GM23338 (cell line): Measurements from ENCODE around the gene CHCHD10.

ENCODE experiments used
- CREB1 ChIP-seq: fragments of 250-450 bp; sonication (Bioruptor Pico); IDR thresholded peaks from 2 replicates; pipeline ENCODE4 v1.5.0; 2020; ENCODE audit warnings: low read depth, mild to moderate bottlenecking, moderate library complexity
- EZH2 ChIP-seq: fragments of 200-600 bp; sonication (generic); IDR thresholded peaks from one replicate; pipeline ENCODE4 v1.8.0; 2017; ENCODE audit warnings: antibody characterized with exemption, mild to moderate bottlenecking, low read depth; ENCODE audit not compliant: unreplicated experiment
- EZH2phosphoT487 ChIP-seq: fragments of 200-600 bp; sonication (generic); IDR thresholded peaks from one replicate; pipeline ENCODE4 v1.8.1; 2018; ENCODE audit warnings: antibody characterized with exemption; ENCODE audit not compliant: unreplicated experiment
- JUNB ChIP-seq: IDR thresholded peaks from one replicate; pipeline ENCODE4 v1.6.1; 2016; ENCODE audit warnings: antibody characterized with exemption; ENCODE audit not compliant: unreplicated experiment
- NANOG ChIP-seq: IDR thresholded peaks from 2 replicates; pipeline ENCODE4 v1.6.1; 2016; ENCODE audit warnings: antibody characterized with exemption, borderline replicate concordance
- POLR2AphosphoS5 ChIP-seq: IDR thresholded peaks from 2 replicates; pipeline ENCODE4 v1.6.1; 2016; ENCODE audit warnings: antibody characterized with exemption, low read depth
- REST ChIP-seq: IDR thresholded peaks from one replicate; pipeline ENCODE4 v1.6.1; 2018; ENCODE audit warnings: antibody characterized with exemption; ENCODE audit not compliant: unreplicated experiment
- STAT1 ChIP-seq: IDR thresholded peaks from one replicate; pipeline ENCODE4 v1.6.1; 2016; ENCODE audit warnings: antibody characterized with exemption; ENCODE audit not compliant: unreplicated experiment
- ZNF114 ChIP-seq: fragments of 250-450 bp; sonication (Bioruptor Pico); IDR thresholded peaks from 2 replicates; pipeline ENCODE4 v1.5.0; 2020; ENCODE audit warnings: mild to moderate bottlenecking, moderate library complexity
- ZNF462 ChIP-seq: fragments of 250-450 bp; sonication (Bioruptor Pico); IDR thresholded peaks from 2 replicates; pipeline ENCODE4 v1.5.0; 2020; ENCODE audit warnings: mild to moderate bottlenecking, moderate library complexity
- TF ChIP-seq, protein P1 (sequence below), 2 experiments: fragments of 200-600 bp in 1 of 2; sonication (generic) in 1 of 2; conservative IDR thresholded peaks; 2 replicates each; pipeline versions ENCODE4 v1.5.1 to v1.6.1; 2016 to 2017; ENCODE audit warnings: antibody characterized with exemption in 2 of 2, low read depth in 2 of 2, mild to moderate bottlenecking in 2 of 2, moderate library complexity in 1 of 2

DNA sequence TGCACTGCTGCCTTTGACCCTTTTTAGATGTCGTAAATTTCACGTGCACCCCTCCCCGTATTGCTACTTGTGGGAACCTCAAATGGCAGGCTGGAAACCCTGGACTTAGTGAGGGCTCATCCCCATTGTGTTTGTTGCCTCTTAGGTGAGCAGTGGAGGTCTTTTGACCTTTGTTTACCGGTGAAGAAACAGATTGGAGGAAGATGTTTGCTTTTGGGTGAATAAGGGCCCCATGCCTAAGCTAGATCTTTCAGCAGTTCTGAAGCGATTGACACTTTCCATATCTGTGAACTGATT, 19.8 kb upstream of the CHCHD10 start:
- no peak for TF ChIP-seq POLR2AphosphoS5
- TF ChIP-seq, protein P1, sequence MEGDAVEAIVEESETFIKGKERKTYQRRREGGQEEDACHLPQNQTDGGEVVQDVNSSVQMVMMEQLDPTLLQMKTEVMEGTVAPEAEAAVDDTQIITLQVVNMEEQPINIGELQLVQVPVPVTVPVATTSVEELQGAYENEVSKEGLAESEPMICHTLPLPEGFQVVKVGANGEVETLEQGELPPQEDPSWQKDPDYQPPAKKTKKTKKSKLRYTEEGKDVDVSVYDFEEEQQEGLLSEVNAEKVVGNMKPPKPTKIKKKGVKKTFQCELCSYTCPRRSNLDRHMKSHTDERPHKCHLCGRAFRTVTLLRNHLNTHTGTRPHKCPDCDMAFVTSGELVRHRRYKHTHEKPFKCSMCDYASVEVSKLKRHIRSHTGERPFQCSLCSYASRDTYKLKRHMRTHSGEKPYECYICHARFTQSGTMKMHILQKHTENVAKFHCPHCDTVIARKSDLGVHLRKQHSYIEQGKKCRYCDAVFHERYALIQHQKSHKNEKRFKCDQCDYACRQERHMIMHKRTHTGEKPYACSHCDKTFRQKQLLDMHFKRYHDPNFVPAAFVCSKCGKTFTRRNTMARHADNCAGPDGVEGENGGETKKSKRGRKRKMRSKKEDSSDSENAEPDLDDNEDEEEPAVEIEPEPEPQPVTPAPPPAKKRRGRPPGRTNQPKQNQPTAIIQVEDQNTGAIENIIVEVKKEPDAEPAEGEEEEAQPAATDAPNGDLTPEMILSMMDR (conservative IDR thresholded peaks at IDR 0.05; ENCODE audit: low read depth in 2 of 2), result no peak
- no peak for TF ChIP-seq EZH2phosphoT487
- TF ChIP-seq JUNB, result no peak
- TF ChIP-seq EZH2, result no peak
- no peak for TF ChIP-seq REST
- no peak for TF ChIP-seq CREB1 (CRISPR knock-in tag)
- TF ChIP-seq STAT1, result no peak
- no peak for TF ChIP-seq NANOG
- no peak for TF ChIP-seq ZNF114 (CRISPR knock-in tag)
- no peak for TF ChIP-seq ZNF462
